WTC11 (cell line): Measurements from ENCODE around the gene GATA3. TPM values are rescaled to one million over a fixed set of nuclear protein-coding genes. Genes with fewer than 3 reads are reported as not detected.

Experiments
- ATAC-seq: fragments of 200-7000 bp; cut with Tn5 transposase; 2 replicates; pipeline ENCODE4 v1.10.0; 2021; ENCODE audit warnings: mild to moderate bottlenecking, moderate library complexity
- CTCF ChIA-PET: fragments of 300-600 bp; sonication (Branson Sonifier 250); formaldehyde crosslinking; loops from one replicate; lab custom pipeline; 2021; ENCODE audit warnings: antibody characterized with exemption; lab: Charles Lee
- POLR2A ChIA-PET: fragments of 350-600 bp; sonication (Branson Sonifier 250); formaldehyde crosslinking; loops from one replicate; lab custom pipeline; 2021; ENCODE audit warnings: antibody characterized with exemption; lab: Charles Lee
- DNase-seq: peaks from one replicate; pipeline ENCODE4 v3.0.0; 2021; ENCODE audit warnings: low spot score
- H3K27ac Mint-ChIP-seq: 2 replicates; pipeline ENCODE4 v1.8.0; 2021; ENCODE audit warnings: mixed read lengths
- H3K27me3 Mint-ChIP-seq: 2 replicates; pipeline ENCODE4 v1.8.0; 2021; ENCODE audit warnings: low read depth, mild to moderate bottlenecking, moderate library complexity, mixed read lengths
- H3K36me3 Mint-ChIP-seq: 2 replicates; pipeline ENCODE4 v1.8.0; 2021; ENCODE audit warnings: mixed read lengths
- H3K4me1 Mint-ChIP-seq: 2 replicates; pipeline ENCODE4 v1.8.0; 2022; ENCODE audit warnings: mixed read lengths
- H3K4me3 Mint-ChIP-seq: 2 replicates; pipeline ENCODE4 v1.8.0; 2021; ENCODE audit warnings: mild to moderate bottlenecking, moderate library complexity, mixed read lengths
- H3K9me3 Mint-ChIP-seq: 2 replicates; pipeline ENCODE4 v1.8.0; 2021; ENCODE audit warnings: mixed read lengths
- E2F5 ChIP-seq: sonication (generic); formaldehyde crosslinking; IDR thresholded peaks from 2 replicates; pipeline ENCODE4 v1.8.1; 2022; ENCODE audit warnings: mild to moderate bottlenecking, moderate library complexity, missing genetic modification reagents
- ETV6 ChIP-seq: sonication (generic); formaldehyde crosslinking; IDR thresholded peaks from 2 replicates; pipeline ENCODE4 v1.8.1; 2022; ENCODE audit warnings: mild to moderate bottlenecking, missing genetic modification reagents
- FOXK1 ChIP-seq: sonication (generic); formaldehyde crosslinking; IDR thresholded peaks from 2 replicates; pipeline ENCODE4 v1.8.0; 2022; ENCODE audit warnings: mild to moderate bottlenecking, moderate library complexity, missing genetic modification reagents
- FOXP4 ChIP-seq: sonication (generic); formaldehyde crosslinking; IDR thresholded peaks from 2 replicates; pipeline ENCODE4 v1.8.0; 2022; ENCODE audit warnings: mild to moderate bottlenecking, missing genetic modification reagents
- GRHL2 ChIP-seq: fragments of 250-450 bp; sonication (Bioruptor Pico); IDR thresholded peaks from 2 replicates; pipeline ENCODE4 v1.8.0; 2022; ENCODE audit warnings: mild to moderate bottlenecking, moderate library complexity; ENCODE audit not compliant: insufficient replicate concordance, severe bottlenecking
- NFATC4 ChIP-seq: fragments of 250-450 bp; sonication (Bioruptor Pico); IDR thresholded peaks from 2 replicates; pipeline ENCODE4 v1.9.0; 2021; ENCODE audit warnings: mild to moderate bottlenecking
- NFYB ChIP-seq: sonication (generic); formaldehyde crosslinking; conservative IDR thresholded peaks from 2 replicates; pipeline ENCODE4 v1.8.0; 2022; ENCODE audit warnings: low read depth, missing genetic modification reagents
- OVOL2 ChIP-seq: fragments of 250-450 bp; sonication (Bioruptor Pico); IDR thresholded peaks from 2 replicates; pipeline ENCODE4 v1.9.0; 2021; ENCODE audit warnings: mild to moderate bottlenecking, borderline replicate concordance
- PRDM15 ChIP-seq: sonication (generic); formaldehyde crosslinking; IDR thresholded peaks from 2 replicates; pipeline ENCODE4 v1.8.0; 2022; ENCODE audit warnings: missing genetic modification reagents
- RORB ChIP-seq: fragments of 250-450 bp; sonication (Bioruptor Pico); IDR thresholded peaks from 2 replicates; pipeline ENCODE4 v1.9.0; 2021; ENCODE audit warnings: mild to moderate bottlenecking
- SMAD3 ChIP-seq: sonication (generic); formaldehyde crosslinking; IDR thresholded peaks from 2 replicates; pipeline ENCODE4 v1.8.0; 2022; ENCODE audit warnings: missing genetic modification reagents, mild to moderate bottlenecking, borderline replicate concordance
- TCF7 ChIP-seq: sonication (generic); formaldehyde crosslinking; IDR thresholded peaks from 2 replicates; pipeline ENCODE4 v1.8.0; 2022; ENCODE audit warnings: mild to moderate bottlenecking, low read depth, missing genetic modification reagents, moderate library complexity
- ZBTB21 ChIP-seq: sonication (generic); formaldehyde crosslinking; IDR thresholded peaks from 2 replicates; pipeline ENCODE4 v1.8.1; 2023; ENCODE audit warnings: mild to moderate bottlenecking, missing genetic modification reagents, borderline replicate concordance
- ZNF121 ChIP-seq: sonication (generic); formaldehyde crosslinking; IDR thresholded peaks from 2 replicates; pipeline ENCODE4 v1.8.0; 2023; ENCODE audit warnings: missing genetic modification reagents
- ZNF138 ChIP-seq: sonication (generic); formaldehyde crosslinking; conservative IDR thresholded peaks from 2 replicates; pipeline ENCODE4 v1.8.1; 2022; ENCODE audit warnings: mild to moderate bottlenecking, moderate library complexity, missing genetic modification reagents
- ZNF219 ChIP-seq: sonication (generic); formaldehyde crosslinking; IDR thresholded peaks from 2 replicates; pipeline ENCODE4 v1.8.0; 2023; ENCODE audit warnings: missing genetic modification reagents, mild to moderate bottlenecking, borderline replicate concordance
- ZNF423 ChIP-seq: fragments of 250-450 bp; sonication (Bioruptor Pico); IDR thresholded peaks from 2 replicates; pipeline ENCODE4 v2.1.2; 2022; ENCODE audit warnings: mild to moderate bottlenecking, moderate library complexity
- ZNF512 ChIP-seq: sonication (generic); formaldehyde crosslinking; IDR thresholded peaks from 2 replicates; pipeline ENCODE4 v1.8.1; 2022; ENCODE audit warnings: missing genetic modification reagents, borderline replicate concordance
- total RNA-seq: library from RNA; stranded (reverse); gene quantifications from 3 replicates; pipeline ENCODE4 v1.2.3, GENCODE V29; 2021

The GATA3 gene
- total RNA-seq, 1 experiment from 2014 or later = 0.72 TPM

- H3K27ac Mint-ChIP-seq = no peak overlapping the region
- H3K36me3 Mint-ChIP-seq = no peaks in the 10 kb centered on the region
- no peaks in the 10 kb centered on the region for H3K9me3 Mint-ChIP-seq
- CTCF ChIA-PET = interaction anchor here (0.5 to 1.4 kb wide), 4 partner anchors 13 to 462 kb away, joined by 3 to 5 read pairs (median 4); no protein-coding TSS in a partner anchor
- no peak for TF ChIP-seq SMAD3 (CRISPR knock-in tag)
- no peak for TF ChIP-seq ZNF138 (CRISPR knock-in tag)
- peak; percentile 70; the same call in 1 of the 2 replicates for TF ChIP-seq ZNF423 (CRISPR knock-in tag)
- TF ChIP-seq ZBTB21 (CRISPR knock-in tag) = no peak
- TF ChIP-seq PRDM15 (CRISPR knock-in tag) = peak; percentile 53
- peak overlapping the region; percentile 60 for H3K4me3 Mint-ChIP-seq
- no peak for ATAC-seq
- DNase-seq = no peak
- POLR2A ChIA-PET = no interaction called here
- peaks cover 79% of the 10 kb centered on the region for H3K4me1 Mint-ChIP-seq
- H3K27me3 Mint-ChIP-seq = peaks cover 97% of the 10 kb centered on the region
Observed at GRCh38 chr10:8058274-8059111, 4.0 kb downstream of the GATA3 start.

GRCh38 chr10:8059191-8059936 is 4.9 kb downstream of the GATA3 start:
- TF ChIP-seq E2F5 (CRISPR knock-in tag) (no peak), RORB (CRISPR knock-in tag) (no peak), ZNF121 (CRISPR knock-in tag) (no peak), ZNF512 (CRISPR knock-in tag) (no peak), ZNF219 (no peak), NFATC4 (CRISPR knock-in tag) (no peak), NFYB (CRISPR knock-in tag) (no peak), TCF7 (no peak), GRHL2 (CRISPR knock-in tag) (no peak), FOXP4 (CRISPR knock-in tag) (no peak), FOXK1 (CRISPR knock-in tag) (no peak), OVOL2 (CRISPR knock-in tag) (no peak), ETV6 (CRISPR knock-in tag) (no peak)
- DNase-seq (no peak), ATAC-seq (no peak)
- Mint-ChIP-seq H3K27me3 (peaks cover 99% of the 10 kb centered on the region), H3K36me3 (no peaks in the 10 kb centered on the region), H3K4me3 (peak overlapping the region; percentile 60), H3K4me1 (peaks cover 81% of the 10 kb centered on the region), H3K27ac (no peak overlapping the region), H3K9me3 (no peaks in the 10 kb centered on the region)
- POLR2A ChIA-PET = interaction anchor here (1.0 kb wide), 1 partner anchor 10 kb away, joined by 3 read pairs; no protein-coding TSS in a partner anchor
- CTCF ChIA-PET = interaction anchor here (1.1 to 1.7 kb wide), 4 partner anchors 12 to 461 kb away, joined by 3 to 5 read pairs (median 4); no protein-coding TSS in a partner anchor
